ENCODE data around the gene SMPD2. TPM values are rescaled to one million over a fixed set of nuclear protein-coding genes. Genes with fewer than 3 reads are reported as not detected.

SMPD2 gene
- total and polyA plus RNA-seq, 8 donors: 7.1 to 17.0 (median 9.7) TPM

- peaks cover 9 to 37% (median 10%) of the 10 kb centered on the region in 3 donors for H3K4me1 ChIP-seq
- FAIRE-seq: no peak
Measured at GRCh38 chr6:109482905-109483734, 42.6 kb downstream of the SMPD2 start, which contains the start of gene ZBTB24. Gene ZBTB24 (minus strand): TSS chr6:109483219. CDS start chr6:109482026, 1,193 bp downstream.

GRCh38 chr6:109483735-109484057, 43.2 kb downstream of the SMPD2 start:
- H3K27ac ChIP-seq: no peak overlapping the region
- no peak for DNase-seq
- peak overlapping the region in 3 of 4 donors; percentile 29 to 99 (median 93) for H3K4me3 ChIP-seq
- 0% methylated on average over 6 of the region's 6 CpGs for WGBS, 2 donors
- TF ChIP-seq CTCF (IDR thresholded peaks at IDR 0.05): no peak
- intact Hi-C loops (cut with DNase I): no loop called here
- H3K4me1 ChIP-seq: peaks cover 5 to 33% (median 10%) of the 10 kb centered on the region in 3 donors
- no peak for FAIRE-seq
- no peaks in the 10 kb centered on the region for H3K9me3 ChIP-seq
- ATAC-seq: no peak
- no peaks in the 10 kb centered on the region for H3K27me3 ChIP-seq
- no peaks in the 10 kb centered on the region for H3K36me3 ChIP-seq

More at GRCh38 chr6:109482905-109483734, 42.6 kb downstream of the SMPD2 start, which contains the start of gene ZBTB24:
- H3K4me3 ChIP-seq: peak within 1 kb of the TSS; percentile 87 to 99 (median 96)
- ATAC-seq: peak; percentile 95 to 97 (median 96)
- H3K27me3 ChIP-seq: no peaks in the 10 kb centered on the region
- TF ChIP-seq CTCF (IDR thresholded peaks at IDR 0.05): no peak
- peak within 1 kb of the TSS in 3 of 4 donors; percentile 46 to 76 (median 67) for H3K27ac ChIP-seq
- H3K9me3 ChIP-seq: no peaks in the 10 kb centered on the region
- intact Hi-C loops (cut with DNase I): no loop called here
- H3K36me3 ChIP-seq: no peaks in the 10 kb centered on the region
- DNase-seq: peak; percentile 88 to 96 (median 92)
- WGBS, 2 donors: 1 to 2% methylated on average over 35 to 88 of the region's 97 CpGs

GRCh38 chr6:109484122-109484521, 43.6 kb downstream of the SMPD2 start:
- no peak overlapping the region for H3K27ac ChIP-seq
- intact Hi-C loops (cut with DNase I): no loop called here
- H3K36me3 ChIP-seq: no peaks in the 10 kb centered on the region
- ATAC-seq (no peak), DNase-seq (no peak), FAIRE-seq (no peak)
- peaks cover 5 to 28% (median 10%) of the 10 kb centered on the region in 3 donors for H3K4me1 ChIP-seq
- H3K27me3 ChIP-seq: no peaks in the 10 kb centered on the region
- TF ChIP-seq CTCF (IDR thresholded peaks at IDR 0.05): no peak
- peak overlapping the region in 2 of 4 donors; percentile 29 to 99 for H3K4me3 ChIP-seq
- no peaks in the 10 kb centered on the region for H3K9me3 ChIP-seq
- WGBS, 2 donors: 35 to 44% methylated on average over 3 of the region's 3 CpGs

- H3K9me3 ChIP-seq: no peaks in the 10 kb centered on the region
- WGBS, 2 donors: 76% methylated on average over 3 of the region's 3 CpGs
- peaks cover 5 to 17% (median 6%) of the 10 kb centered on the region in 3 donors for H3K4me1 ChIP-seq
- TF ChIP-seq CTCF (IDR thresholded peaks at IDR 0.05): no peak
- H3K27me3 ChIP-seq: no peaks in the 10 kb centered on the region
- intact Hi-C loops (cut with DNase I): no loop called here
- no peak for DNase-seq
- no peak overlapping the region for H3K4me3 ChIP-seq
- no peak overlapping the region for H3K27ac ChIP-seq
- ATAC-seq: no peak
- no peak for FAIRE-seq
- no peaks in the 10 kb centered on the region for H3K36me3 ChIP-seq
Measured at GRCh38 chr6:109485266-109485935, 44.9 kb downstream of the SMPD2 start.

All from pancreas (tissue), 10 donors.